ENCODE data around the gene BAAT. TPM values are rescaled to one million over a fixed set of nuclear protein-coding genes. Genes with fewer than 3 reads are reported as not detected.
A peak's percentile ranks its signal among the peaks of the same experiment; 100 is the strongest.

BAAT gene
- total RNA-seq, 1 donor from 2014 or later: 8.9 TPM

- no peak for TF ChIP-seq EZH2 (IDR thresholded peaks at IDR 0.05; ENCODE audit: insufficient read depth, low read length)
- TF ChIP-seq CTCF (IDR thresholded peaks at IDR 0.05; ENCODE audit: insufficient read depth, low read depth, low read length): no peak
- Mint-ChIP-seq H3K36me3 (ENCODE audit: low read depth, unreplicated experiment) (no peaks in the 10 kb centered on the region), H3K27ac (ENCODE audit: unreplicated experiment) (no peak overlapping the region), H3K4me1 (ENCODE audit: low read depth, unreplicated experiment) (peaks cover 7% of the 10 kb centered on the region), H3K27me3 (ENCODE audit: low read depth, unreplicated experiment) (no peaks in the 10 kb centered on the region), H3K4me3 (ENCODE audit: unreplicated experiment) (no peak overlapping the region), H3K9me3 (ENCODE audit: unreplicated experiment) (peaks cover 6% of the 10 kb centered on the region)
- Histone ChIP-seq H3K27me3 (ENCODE audit: insufficient read depth, low read length) (no peaks in the 10 kb centered on the region), H3K27ac (ENCODE audit: low read depth, low read length) (no peak overlapping the region), H2AFZ (ENCODE audit: low read depth, low read length) (no peak overlapping the region), H3K9ac (ENCODE audit: low read length) (no peak overlapping the region), H3K9me3 (ENCODE audit: insufficient read depth, low read depth, low read length) (no peaks in the 10 kb centered on the region), H3K4me2 (ENCODE audit: low read length) (no peak overlapping the region), H3K36me3 (ENCODE audit: insufficient read depth, low read length) (no peaks in the 10 kb centered on the region), H3K4me3 (ENCODE audit: insufficient read depth, low read depth, low read length) (no peak overlapping the region), H3K79me2 (ENCODE audit: insufficient read depth, low read length) (no peaks in the 10 kb centered on the region), H3K4me1 (ENCODE audit: insufficient read depth, low read length) (no peaks in the 10 kb centered on the region), H4K20me1 (ENCODE audit: insufficient read depth, low read length) (no peaks in the 10 kb centered on the region)
- DNase-seq (ENCODE audit: low read depth): peak; percentile 3
- no peak for FAIRE-seq
Measured at GRCh38 chr9:101326501-101326900, 58.3 kb downstream of the BAAT start.

- FAIRE-seq: no peak
- H3K4me3 ChIP-seq (ENCODE audit: insufficient read depth, low read depth, low read length): no peak overlapping the region
- no peak overlapping the region for H3K9ac ChIP-seq (ENCODE audit: low read length)
- Mint-ChIP-seq H3K36me3 (ENCODE audit: low read depth, unreplicated experiment) (no peaks in the 10 kb centered on the region), H3K4me3 (ENCODE audit: unreplicated experiment) (no peak overlapping the region), H3K27me3 (ENCODE audit: low read depth, unreplicated experiment) (no peaks in the 10 kb centered on the region), H3K4me1 (ENCODE audit: low read depth, unreplicated experiment) (peaks cover 7% of the 10 kb centered on the region), H3K9me3 (ENCODE audit: unreplicated experiment) (peaks cover 6% of the 10 kb centered on the region), H3K27ac (ENCODE audit: unreplicated experiment) (no peak overlapping the region)
- H3K36me3 ChIP-seq (ENCODE audit: insufficient read depth, low read length): no peaks in the 10 kb centered on the region
- H3K4me1 ChIP-seq (ENCODE audit: insufficient read depth, low read length): no peaks in the 10 kb centered on the region
- H3K4me2 ChIP-seq (ENCODE audit: low read length): no peak overlapping the region
- H4K20me1 ChIP-seq (ENCODE audit: insufficient read depth, low read length): no peaks in the 10 kb centered on the region
- no peaks in the 10 kb centered on the region for H3K9me3 ChIP-seq (ENCODE audit: insufficient read depth, low read depth, low read length)
- no peaks in the 10 kb centered on the region for H3K27me3 ChIP-seq (ENCODE audit: insufficient read depth, low read length)
- no peak for TF ChIP-seq EZH2 (IDR thresholded peaks at IDR 0.05; ENCODE audit: insufficient read depth, low read length)
- TF ChIP-seq CTCF (IDR thresholded peaks at IDR 0.05; ENCODE audit: insufficient read depth, low read depth, low read length): no peak
- H3K27ac ChIP-seq (ENCODE audit: low read depth, low read length): no peak overlapping the region
- no peak for DNase-seq (ENCODE audit: low read depth)
- H3K79me2 ChIP-seq (ENCODE audit: insufficient read depth, low read length): no peaks in the 10 kb centered on the region
- no peak overlapping the region for H2AFZ ChIP-seq (ENCODE audit: low read depth, low read length)
Measured at GRCh38 chr9:101326035-101326434, 58.8 kb downstream of the BAAT start.

DNA sequence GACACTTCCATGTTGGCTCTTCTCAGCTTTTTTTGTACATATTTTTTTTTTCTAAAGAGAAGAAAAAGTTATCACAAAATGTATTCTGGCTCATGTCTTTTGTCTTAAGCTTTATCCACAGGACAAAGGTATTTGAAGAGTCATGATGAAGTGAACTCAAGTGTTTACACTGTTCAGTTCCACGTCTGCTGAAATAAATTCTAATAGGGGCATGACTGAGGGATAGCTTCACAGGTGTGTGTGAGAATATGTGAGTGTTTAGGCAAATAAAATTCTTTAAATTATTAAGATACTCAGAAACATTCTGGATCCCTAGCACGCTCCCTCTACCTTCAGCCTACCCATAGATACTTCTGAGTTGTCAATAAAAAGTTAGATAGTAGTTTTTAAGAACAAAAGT, 59.8 kb downstream of the BAAT start:
- Histone ChIP-seq H3K27me3 (ENCODE audit: insufficient read depth, low read length) (no peaks in the 10 kb centered on the region), H2AFZ (ENCODE audit: low read depth, low read length) (no peak overlapping the region), H3K79me2 (ENCODE audit: insufficient read depth, low read length) (no peaks in the 10 kb centered on the region), H3K27ac (ENCODE audit: low read depth, low read length) (no peak overlapping the region), H3K4me2 (ENCODE audit: low read length) (no peak overlapping the region), H3K36me3 (ENCODE audit: insufficient read depth, low read length) (no peaks in the 10 kb centered on the region), H3K9me3 (ENCODE audit: insufficient read depth, low read depth, low read length) (no peaks in the 10 kb centered on the region), H3K9ac (ENCODE audit: low read length) (no peak overlapping the region), H3K4me1 (ENCODE audit: insufficient read depth, low read length) (no peaks in the 10 kb centered on the region), H4K20me1 (ENCODE audit: insufficient read depth, low read length) (no peaks in the 10 kb centered on the region), H3K4me3 (ENCODE audit: insufficient read depth, low read depth, low read length) (no peak overlapping the region)
- H3K27ac Mint-ChIP-seq (ENCODE audit: unreplicated experiment): no peak overlapping the region
- H3K27me3 Mint-ChIP-seq (ENCODE audit: low read depth, unreplicated experiment): no peaks in the 10 kb centered on the region
- no peaks in the 10 kb centered on the region for H3K36me3 Mint-ChIP-seq (ENCODE audit: low read depth, unreplicated experiment)
- TF ChIP-seq EZH2 (IDR thresholded peaks at IDR 0.05; ENCODE audit: insufficient read depth, low read length): no peak
- TF ChIP-seq CTCF (IDR thresholded peaks at IDR 0.05; ENCODE audit: insufficient read depth, low read depth, low read length): no peak
- DNase-seq (ENCODE audit: low read depth): no peak
- peaks cover 7% of the 10 kb centered on the region for H3K4me1 Mint-ChIP-seq (ENCODE audit: low read depth, unreplicated experiment)
- H3K4me3 Mint-ChIP-seq (ENCODE audit: unreplicated experiment): no peak overlapping the region
- FAIRE-seq: no peak
- H3K9me3 Mint-ChIP-seq (ENCODE audit: unreplicated experiment): peaks cover 6% of the 10 kb centered on the region

All from astrocyte (in vitro differentiated cells and primary cell).